DOHH2 (cell line): ENCODE results near the gene RHCG.

Experiments
- EZH2phosphoT487 ChIP-seq: fragments of 200-600 bp; sonication (generic); IDR thresholded peaks from 2 replicates; pipeline ENCODE4 v1.6.1; 2017; ENCODE audit warnings: borderline replicate concordance, mild to moderate bottlenecking, antibody characterized with exemption, low read length, moderate library complexity, mixed read lengths
- TF ChIP-seq, protein P1 (sequence below): fragments of 200-600 bp; sonication (generic); IDR thresholded peaks from one replicate; pipeline ENCODE4 v1.5.1; 2014; ENCODE audit warnings: antibody characterized with exemption, mild to moderate bottlenecking, low read depth, low read length; ENCODE audit not compliant: poor library complexity, severe bottlenecking

GRCh38 chr15:89524184-89524583 is 27.8 kb upstream of the RHCG start:
- TF ChIP-seq, protein P1, sequence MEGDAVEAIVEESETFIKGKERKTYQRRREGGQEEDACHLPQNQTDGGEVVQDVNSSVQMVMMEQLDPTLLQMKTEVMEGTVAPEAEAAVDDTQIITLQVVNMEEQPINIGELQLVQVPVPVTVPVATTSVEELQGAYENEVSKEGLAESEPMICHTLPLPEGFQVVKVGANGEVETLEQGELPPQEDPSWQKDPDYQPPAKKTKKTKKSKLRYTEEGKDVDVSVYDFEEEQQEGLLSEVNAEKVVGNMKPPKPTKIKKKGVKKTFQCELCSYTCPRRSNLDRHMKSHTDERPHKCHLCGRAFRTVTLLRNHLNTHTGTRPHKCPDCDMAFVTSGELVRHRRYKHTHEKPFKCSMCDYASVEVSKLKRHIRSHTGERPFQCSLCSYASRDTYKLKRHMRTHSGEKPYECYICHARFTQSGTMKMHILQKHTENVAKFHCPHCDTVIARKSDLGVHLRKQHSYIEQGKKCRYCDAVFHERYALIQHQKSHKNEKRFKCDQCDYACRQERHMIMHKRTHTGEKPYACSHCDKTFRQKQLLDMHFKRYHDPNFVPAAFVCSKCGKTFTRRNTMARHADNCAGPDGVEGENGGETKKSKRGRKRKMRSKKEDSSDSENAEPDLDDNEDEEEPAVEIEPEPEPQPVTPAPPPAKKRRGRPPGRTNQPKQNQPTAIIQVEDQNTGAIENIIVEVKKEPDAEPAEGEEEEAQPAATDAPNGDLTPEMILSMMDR = no peak
- TF ChIP-seq EZH2phosphoT487 = no peak
